H9 (cell line): ENCODE data around the gene ARFGEF3. TPM values are rescaled to one million over a fixed set of nuclear protein-coding genes. Genes with fewer than 3 reads are reported as not detected.

Experiments used
- DNase-seq: peaks from one replicate; pipeline ENCODE4 v3.0.0-alpha.2; 2017
- H2AFZ ChIP-seq: one replicate; pipeline ENCODE4 v1.6.1; 2013; ENCODE audit warnings: mild to moderate bottlenecking, low read length, control low read depth, moderate library complexity
- H2AK5ac ChIP-seq: 2 replicates; pipeline ENCODE4 v1.6.1; 2013; ENCODE audit warnings: low read length, control low read depth, mixed read lengths; ENCODE audit not compliant: insufficient read length
- H2BK120ac ChIP-seq: one replicate; pipeline ENCODE4 v1.6.1; 2013; ENCODE audit warnings: low read depth, mild to moderate bottlenecking, low read length, control low read depth, inconsistent platforms; ENCODE audit not compliant: poor library complexity, severe bottlenecking
- H2BK12ac ChIP-seq: 2 replicates; pipeline ENCODE4 v1.6.1; 2013; ENCODE audit warnings: low read length, control low read depth, mixed read lengths, low read depth; ENCODE audit not compliant: insufficient read length
- H2BK15ac ChIP-seq: 2 replicates; pipeline ENCODE4 v1.6.1; 2013; ENCODE audit warnings: low read depth, low read length, control low read depth
- H2BK20ac ChIP-seq: one replicate; pipeline ENCODE4 v1.6.1; 2013; ENCODE audit warnings: low read depth, mild to moderate bottlenecking, low read length, control low read depth, inconsistent platforms; ENCODE audit not compliant: poor library complexity, severe bottlenecking
- H2BK5ac ChIP-seq: 2 replicates; pipeline ENCODE4 v1.6.1; 2013; ENCODE audit warnings: low read length, control low read depth, mixed read lengths; ENCODE audit not compliant: insufficient read length
- H3K14ac ChIP-seq: 2 replicates; pipeline ENCODE4 v1.6.1; 2013; ENCODE audit warnings: low read length, control low read depth; ENCODE audit not compliant: insufficient read depth
- H3K18ac ChIP-seq: 2 replicates; pipeline ENCODE4 v1.6.1; 2013; ENCODE audit warnings: low read depth, mild to moderate bottlenecking, mixed read lengths, low read length, control low read depth; ENCODE audit not compliant: insufficient read length
- H3K23ac ChIP-seq: 2 replicates; pipeline ENCODE4 v1.6.1; 2013; ENCODE audit warnings: low read length, control low read depth, mixed read lengths, low read depth; ENCODE audit not compliant: insufficient read length
- H3K23me2 ChIP-seq: 2 replicates; pipeline ENCODE4 v1.6.1; 2013; ENCODE audit warnings: low read depth, mild to moderate bottlenecking, mixed read lengths, low read length, control low read depth; ENCODE audit not compliant: insufficient read length, poor library complexity, severe bottlenecking
- H3K27ac ChIP-seq: 2 replicates; pipeline ENCODE4 v1.5.1; 2013; ENCODE audit warnings: low read length, control low read depth, mixed read lengths, low read depth; ENCODE audit not compliant: insufficient read length
- H3K27me3 ChIP-seq: 2 replicates; pipeline ENCODE4 v1.6.1; 2013; ENCODE audit warnings: low read length, control low read depth, inconsistent platforms; ENCODE audit not compliant: insufficient read depth
- H3K4ac ChIP-seq: 2 replicates; pipeline ENCODE4 v1.6.1; 2013; ENCODE audit warnings: low read depth, mild to moderate bottlenecking, control low read depth, inconsistent platforms, low read length, moderate library complexity
- H3K4me1 ChIP-seq: 2 replicates; pipeline ENCODE4 v1.6.1; 2013; ENCODE audit warnings: low read length, control low read depth, inconsistent platforms; ENCODE audit not compliant: insufficient read depth
- H3K4me2 ChIP-seq: 2 replicates; pipeline ENCODE4 v1.6.1; 2013; ENCODE audit warnings: low read length, control low read depth, mixed read lengths; ENCODE audit not compliant: insufficient read length, insufficient read depth
- H3K56ac ChIP-seq: 2 replicates; pipeline ENCODE4 v1.6.1; 2013; ENCODE audit warnings: low read depth, mild to moderate bottlenecking, mixed read lengths, low read length, control low read depth; ENCODE audit not compliant: insufficient read length
- H3K79me1 ChIP-seq: 2 replicates; pipeline ENCODE4 v1.6.1; 2013; ENCODE audit warnings: low read depth, mild to moderate bottlenecking, moderate library complexity, low read length, control low read depth, inconsistent platforms; ENCODE audit not compliant: insufficient read depth, poor library complexity, severe bottlenecking
- H3K79me2 ChIP-seq: 2 replicates; pipeline ENCODE4 v1.6.1; 2013; ENCODE audit warnings: low read length, control low read depth, inconsistent platforms; ENCODE audit not compliant: insufficient read depth
- H3K9ac ChIP-seq: 2 replicates; pipeline ENCODE4 v1.6.1; 2013; ENCODE audit warnings: low read length, control low read depth, mixed read lengths; ENCODE audit not compliant: insufficient read length; ENCODE audit errors: extremely low read depth
- H3K9me3 ChIP-seq: one replicate; pipeline ENCODE4 v1.6.1; 2013; ENCODE audit warnings: low read depth, low read length, inconsistent platforms; ENCODE audit not compliant: control insufficient read depth
- H3T11ph ChIP-seq: one replicate; pipeline ENCODE4 v1.6.1; 2013; ENCODE audit warnings: mild to moderate bottlenecking, low read length, control low read depth, inconsistent platforms
- H4K20me1 ChIP-seq: one replicate; pipeline ENCODE4 v1.6.1; 2013; ENCODE audit not compliant: control insufficient read depth, insufficient read length, insufficient read depth
- H4K5ac ChIP-seq: 2 replicates; pipeline ENCODE4 v1.6.1; 2013; ENCODE audit warnings: low read depth, mild to moderate bottlenecking, mixed read lengths, low read length, control low read depth; ENCODE audit not compliant: insufficient read length
- H4K8ac ChIP-seq: replicated peaks from 2 replicates; pipeline ENCODE4 v1.6.1; 2013; ENCODE audit warnings: low read length, control low read depth, mixed read lengths, low read depth; ENCODE audit not compliant: insufficient read length
- H4K91ac ChIP-seq: 2 replicates; pipeline ENCODE4 v1.6.1; 2013; ENCODE audit warnings: low read depth, mild to moderate bottlenecking, moderate library complexity, mixed read lengths, low read length, control low read depth; ENCODE audit not compliant: insufficient read length
- H3K27ac Mint-ChIP-seq, 3 experiments: 2 replicates in 2 of 3; 3 replicates in 1 of 3; pipeline ENCODE4 v1.8.0; 2020 to 2021; ENCODE audit warnings: mixed read lengths in 3 of 3, mild to moderate bottlenecking in 1 of 3, moderate library complexity in 1 of 3
- H3K27me3 Mint-ChIP-seq: 2 replicates; pipeline ENCODE4 v1.8.0; 2021; ENCODE audit warnings: low read depth, mild to moderate bottlenecking, moderate library complexity, mixed read lengths
- H3K36me3 Mint-ChIP-seq, 3 experiments: 2 replicates in 2 of 3; 3 replicates in 1 of 3; pipeline ENCODE4 v1.8.0; 2020 to 2021; ENCODE audit warnings: low read depth in 3 of 3, mixed read lengths in 3 of 3; ENCODE audit not compliant: insufficient read depth in 1 of 3
- H3K4me1 Mint-ChIP-seq, 2 experiments: 2 replicates each; pipeline ENCODE4 v1.8.0; 2020; ENCODE audit warnings: mixed read lengths in 2 of 2
- H3K4me3 Mint-ChIP-seq, 2 experiments: 2 replicates in 1 of 2; 3 replicates in 1 of 2; pipeline ENCODE4 v1.8.0; 2020 to 2021; ENCODE audit warnings: mild to moderate bottlenecking in 2 of 2, mixed read lengths in 2 of 2, moderate library complexity in 1 of 2
- H3K9me3 Mint-ChIP-seq, 2 experiments: 2 replicates in 1 of 2; 3 replicates in 1 of 2; pipeline ENCODE4 v1.8.0; 2020; ENCODE audit warnings: mild to moderate bottlenecking in 2 of 2, mixed read lengths in 2 of 2, moderate library complexity in 1 of 2
- total RNA-seq: library from RNA; stranded (reverse); gene quantifications from 2 replicates; pipeline ENCODE4 v1.2.1, GENCODE V29; 2021
- TF ChIP-seq, protein P1 (sequence below): fragments of 200-600 bp; sonication (generic); conservative IDR thresholded peaks from 3 replicates; pipeline ENCODE4 v1.8.0; 2021; ENCODE audit warnings: antibody characterized with exemption, mild to moderate bottlenecking

Gene ARFGEF3
- total RNA-seq, 1 experiment from 2014 or later, result 13.7 TPM

- no peak overlapping the region for H3K23ac ChIP-seq
- H3K9ac ChIP-seq, result no peak overlapping the region
- no peak overlapping the region for H2BK20ac ChIP-seq
- no peak overlapping the region for H3K27ac ChIP-seq
- no peak overlapping the region for H4K8ac ChIP-seq
- no peak overlapping the region for H3K4me3 Mint-ChIP-seq
- no peak overlapping the region for H2BK12ac ChIP-seq
- no peak overlapping the region for H3K27ac Mint-ChIP-seq
- H3K23me2 ChIP-seq, result no peaks in the 10 kb centered on the region
- TF ChIP-seq, protein P1, sequence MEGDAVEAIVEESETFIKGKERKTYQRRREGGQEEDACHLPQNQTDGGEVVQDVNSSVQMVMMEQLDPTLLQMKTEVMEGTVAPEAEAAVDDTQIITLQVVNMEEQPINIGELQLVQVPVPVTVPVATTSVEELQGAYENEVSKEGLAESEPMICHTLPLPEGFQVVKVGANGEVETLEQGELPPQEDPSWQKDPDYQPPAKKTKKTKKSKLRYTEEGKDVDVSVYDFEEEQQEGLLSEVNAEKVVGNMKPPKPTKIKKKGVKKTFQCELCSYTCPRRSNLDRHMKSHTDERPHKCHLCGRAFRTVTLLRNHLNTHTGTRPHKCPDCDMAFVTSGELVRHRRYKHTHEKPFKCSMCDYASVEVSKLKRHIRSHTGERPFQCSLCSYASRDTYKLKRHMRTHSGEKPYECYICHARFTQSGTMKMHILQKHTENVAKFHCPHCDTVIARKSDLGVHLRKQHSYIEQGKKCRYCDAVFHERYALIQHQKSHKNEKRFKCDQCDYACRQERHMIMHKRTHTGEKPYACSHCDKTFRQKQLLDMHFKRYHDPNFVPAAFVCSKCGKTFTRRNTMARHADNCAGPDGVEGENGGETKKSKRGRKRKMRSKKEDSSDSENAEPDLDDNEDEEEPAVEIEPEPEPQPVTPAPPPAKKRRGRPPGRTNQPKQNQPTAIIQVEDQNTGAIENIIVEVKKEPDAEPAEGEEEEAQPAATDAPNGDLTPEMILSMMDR, result no peak
- no peaks in the 10 kb centered on the region for H3K9me3 ChIP-seq
- no peaks in the 10 kb centered on the region for H3K27me3 ChIP-seq
- H3K18ac ChIP-seq, result no peak overlapping the region
- peaks cover 14 to 19% of the 10 kb centered on the region in 2 experiments for H3K9me3 Mint-ChIP-seq
- no peak overlapping the region for H3T11ph ChIP-seq
- H3K36me3 Mint-ChIP-seq, result peaks cover 0 to 17% (median 6%) of the 10 kb centered on the region in 3 experiments; a peak in 4 of 7 replicates
- no peak overlapping the region for H2BK5ac ChIP-seq
- no peak overlapping the region for H2AFZ ChIP-seq
- no peak overlapping the region for H4K5ac ChIP-seq
- H4K91ac ChIP-seq, result no peak overlapping the region
- no peaks in the 10 kb centered on the region for H3K27me3 Mint-ChIP-seq
- H3K56ac ChIP-seq, result no peak overlapping the region
- no peak overlapping the region for H3K4ac ChIP-seq
- no peak overlapping the region for H2AK5ac ChIP-seq
- H3K14ac ChIP-seq, result no peak overlapping the region
- no peaks in the 10 kb centered on the region for H3K79me2 ChIP-seq
- H2BK15ac ChIP-seq, result no peak overlapping the region
- H3K4me1 ChIP-seq, result 0 out of 2 replicates have a peak, but pooled peaks cover 2% of the 10 kb centered on the region
- no peaks in the 10 kb centered on the region for H4K20me1 ChIP-seq
- H3K4me1 Mint-ChIP-seq, result peaks cover 9 to 10% of the 10 kb centered on the region in 2 experiments
- H2BK120ac ChIP-seq, result no peak overlapping the region
- no peaks in the 10 kb centered on the region for H3K79me1 ChIP-seq
- DNase-seq, result no peak
- H3K4me2 ChIP-seq, result no peak overlapping the region
These were observed 41.8 kb upstream of the ARFGEF3 start for GRCh38 chr6:138119976-138120375.
